Ascending aorta (tissue), 2 donors: ENCODE measurements around the gene CD53. TPM values are rescaled to one million over a fixed set of nuclear protein-coding genes. Genes with fewer than 3 reads are reported as not detected.

ENCODE experiments used
- DNase-seq, 2 donors: peaks; one replicate each; pipeline ENCODE4 v3.0.0-alpha.2; 2019; ENCODE audit warnings: low spot score in 2 of 2
- H3K27ac ChIP-seq, 2 donors: fragments of 200-600 bp; sonication (generic); one replicate each; pipeline ENCODE4 v1.5.1; 2016 to 2017; ENCODE audit warnings: mild to moderate bottlenecking in 1 of 2
- H3K27me3 ChIP-seq: fragments of 200-600 bp; sonication (generic); one replicate; pipeline ENCODE4 v1.5.1; 2017
- H3K36me3 ChIP-seq, 2 donors: fragments of 200-600 bp; sonication (generic); one replicate each; pipeline ENCODE4 v1.5.1; 2016
- H3K4me1 ChIP-seq, 2 donors: fragments of 200-600 bp; sonication (generic); one replicate each; pipeline ENCODE4 v1.5.1; 2016 to 2017; ENCODE audit warnings: mild to moderate bottlenecking in 1 of 2
- H3K4me3 ChIP-seq, 2 donors: fragments of 200-600 bp; sonication (generic); one replicate each; pipeline ENCODE4 v1.5.1; 2016 to 2017; ENCODE audit warnings: mild to moderate bottlenecking in 1 of 2
- H3K9me3 ChIP-seq, 2 donors: fragments of 200-600 bp; sonication (generic); one replicate each; pipeline ENCODE4 v1.5.1; 2016
- intact Hi-C: fragments of 100-400 bp; cut with DNase I; formaldehyde crosslinking; loops from one replicate; pipeline ENCODE4 v1.15.1; 2023
- total RNA-seq: library from RNA; depleted of rRNA; stranded (reverse); fragments of >200 nt; gene quantifications from one replicate; pipeline ENCODE4 v1.1.0, GENCODE V29; 2016
- TF ChIP-seq, protein P1 (sequence below), 3 experiments: fragments of 200-600 bp in 2 of 3; fragments of 450-650 bp in 1 of 3; sonication (generic) in 2 of 3; IDR thresholded peaks; one replicate each; pipeline ENCODE4 v1.5.1; 2016 to 2019; ENCODE audit warnings: antibody characterized with exemption in 3 of 3, mild to moderate bottlenecking in 1 of 3, moderate library complexity in 1 of 3

The CD53 gene
- total RNA-seq, 1 donor from 2014 or later: 18.7 TPM

DNA sequence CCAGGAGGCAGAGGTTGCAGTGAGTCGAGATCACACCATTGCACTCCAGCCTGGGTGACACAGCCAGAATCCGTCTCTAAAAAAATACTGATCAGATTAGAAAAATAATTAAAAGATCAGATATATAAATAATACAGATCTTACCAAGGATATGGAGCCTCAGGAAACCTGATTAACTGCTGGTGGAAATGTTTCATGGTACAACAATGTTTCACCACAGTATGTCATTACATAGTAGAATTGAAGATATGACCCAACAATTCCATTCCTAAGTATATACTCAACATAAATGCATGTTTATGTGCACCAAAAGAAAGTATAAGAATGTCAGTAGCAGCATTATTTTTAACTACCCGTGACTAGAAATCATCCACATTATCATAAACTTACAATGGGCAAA, 41.7 kb downstream of the CD53 start:
- TF ChIP-seq, protein P1, sequence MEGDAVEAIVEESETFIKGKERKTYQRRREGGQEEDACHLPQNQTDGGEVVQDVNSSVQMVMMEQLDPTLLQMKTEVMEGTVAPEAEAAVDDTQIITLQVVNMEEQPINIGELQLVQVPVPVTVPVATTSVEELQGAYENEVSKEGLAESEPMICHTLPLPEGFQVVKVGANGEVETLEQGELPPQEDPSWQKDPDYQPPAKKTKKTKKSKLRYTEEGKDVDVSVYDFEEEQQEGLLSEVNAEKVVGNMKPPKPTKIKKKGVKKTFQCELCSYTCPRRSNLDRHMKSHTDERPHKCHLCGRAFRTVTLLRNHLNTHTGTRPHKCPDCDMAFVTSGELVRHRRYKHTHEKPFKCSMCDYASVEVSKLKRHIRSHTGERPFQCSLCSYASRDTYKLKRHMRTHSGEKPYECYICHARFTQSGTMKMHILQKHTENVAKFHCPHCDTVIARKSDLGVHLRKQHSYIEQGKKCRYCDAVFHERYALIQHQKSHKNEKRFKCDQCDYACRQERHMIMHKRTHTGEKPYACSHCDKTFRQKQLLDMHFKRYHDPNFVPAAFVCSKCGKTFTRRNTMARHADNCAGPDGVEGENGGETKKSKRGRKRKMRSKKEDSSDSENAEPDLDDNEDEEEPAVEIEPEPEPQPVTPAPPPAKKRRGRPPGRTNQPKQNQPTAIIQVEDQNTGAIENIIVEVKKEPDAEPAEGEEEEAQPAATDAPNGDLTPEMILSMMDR (IDR thresholded peaks at IDR 0.05): no peak
- no peaks in the 10 kb centered on the region for H3K36me3 ChIP-seq
- H3K4me3 ChIP-seq: no peak overlapping the region
- peaks cover 0 to 20% of the 10 kb centered on the region in 2 donors for H3K9me3 ChIP-seq
- H3K27me3 ChIP-seq: no peaks in the 10 kb centered on the region
- DNase-seq: no peak
- intact Hi-C loops: no loop called here
- no peaks in the 10 kb centered on the region for H3K4me1 ChIP-seq
- no peak overlapping the region for H3K27ac ChIP-seq

DNA sequence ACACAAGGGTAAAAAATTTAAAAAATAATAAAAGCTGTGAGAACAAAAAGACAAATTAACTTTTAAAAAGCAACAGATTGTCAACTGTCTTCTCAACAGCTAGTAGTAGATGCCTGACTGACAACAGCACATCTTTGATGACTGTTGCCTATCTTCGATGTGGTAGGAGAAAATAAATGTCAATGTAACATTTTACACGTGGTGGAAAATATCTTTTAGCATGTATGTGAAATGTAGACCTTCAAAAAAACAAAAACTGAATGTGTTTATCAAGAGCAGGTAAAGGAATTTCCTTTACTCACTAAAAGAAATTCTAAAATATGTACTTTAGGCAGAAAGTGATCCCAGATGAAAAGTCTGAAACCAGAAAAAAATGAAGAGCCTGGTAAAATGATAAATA, 42.9 kb downstream of the CD53 start:
- intact Hi-C loops: no loop called here

DNA sequence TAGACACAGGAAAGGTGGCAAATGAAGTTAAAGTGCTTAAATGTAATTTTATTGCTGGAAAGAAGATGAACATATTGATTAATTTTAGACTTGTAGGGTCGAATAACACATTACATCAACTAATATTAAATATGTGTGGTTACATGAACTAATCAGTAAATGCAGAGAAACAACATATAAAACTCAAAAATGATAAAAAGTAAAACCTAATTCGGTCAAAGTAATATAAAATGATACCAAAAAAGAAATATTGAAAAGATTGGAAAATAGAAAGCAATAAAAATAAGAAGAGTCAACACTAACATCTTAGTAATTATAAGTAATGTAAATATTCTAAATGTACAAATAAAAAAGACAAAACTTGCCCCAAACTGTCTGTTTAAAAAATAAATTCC, 43.3 kb downstream of the CD53 start:
- Histone ChIP-seq H3K4me1 (no peaks in the 10 kb centered on the region), H3K4me3 (no peak overlapping the region), H3K27ac (no peak overlapping the region), H3K27me3 (no peaks in the 10 kb centered on the region), H3K36me3 (no peaks in the 10 kb centered on the region), H3K9me3 (peaks cover 0 to 20% of the 10 kb centered on the region in 2 donors)
- TF ChIP-seq, protein P1 (IDR thresholded peaks at IDR 0.05): no peak
- no peak for DNase-seq
- intact Hi-C loops: no loop called here

More for the DNA sequence above, 42.9 kb downstream of the CD53 start:
- Histone ChIP-seq H3K4me3 (no peak overlapping the region), H3K4me1 (no peaks in the 10 kb centered on the region), H3K27ac (no peak overlapping the region), H3K27me3 (no peaks in the 10 kb centered on the region), H3K36me3 (no peaks in the 10 kb centered on the region), H3K9me3 (peaks cover 0 to 20% of the 10 kb centered on the region in 2 donors)
- TF ChIP-seq, protein P1 (IDR thresholded peaks at IDR 0.05): no peak
- DNase-seq: no peak

DNA sequence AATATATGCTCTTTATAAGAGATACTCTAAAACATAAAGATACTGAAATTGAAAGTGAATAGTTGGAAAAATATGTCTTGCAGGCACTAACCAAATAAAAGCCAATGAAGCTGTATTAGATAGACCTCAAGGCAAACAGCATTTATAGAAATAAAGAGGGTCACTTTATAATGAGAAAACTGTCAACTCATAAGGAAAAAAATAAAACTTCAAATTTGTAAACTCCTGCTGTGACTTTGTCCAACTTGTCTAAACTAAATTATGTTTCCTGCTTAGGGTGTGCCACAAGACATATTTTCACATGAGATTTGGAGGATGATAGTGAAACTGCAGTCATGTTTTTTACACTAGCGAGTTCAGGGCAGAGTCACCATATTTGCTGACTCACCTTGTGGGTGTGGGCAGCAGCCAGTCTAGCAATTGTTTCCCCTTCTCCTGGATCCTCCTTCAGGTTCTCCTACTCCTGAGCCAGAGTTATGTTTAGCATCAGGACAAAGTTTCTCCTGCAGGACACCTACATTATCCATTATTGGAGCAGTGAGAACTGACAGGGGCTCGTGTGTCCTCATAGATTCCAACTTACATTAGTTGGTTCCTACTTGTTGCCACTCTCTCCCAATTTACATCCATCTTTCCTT, 43.8 kb downstream of the CD53 start:
- H3K4me1 ChIP-seq: no peaks in the 10 kb centered on the region
- no peak overlapping the region for H3K27ac ChIP-seq
- intact Hi-C loops: no loop called here
- TF ChIP-seq, protein P1 (IDR thresholded peaks at IDR 0.05): no peak
- no peaks in the 10 kb centered on the region for H3K27me3 ChIP-seq
- H3K9me3 ChIP-seq: peaks cover 0 to 20% of the 10 kb centered on the region in 2 donors
- no peaks in the 10 kb centered on the region for H3K36me3 ChIP-seq
- no peak overlapping the region for H3K4me3 ChIP-seq
- DNase-seq: no peak

GRCh38 chr1:110918016-110918415, 45.1 kb downstream of the CD53 start:
- Histone ChIP-seq H3K9me3 (peaks cover 0 to 11% of the 10 kb centered on the region in 2 donors), H3K4me3 (no peak overlapping the region), H3K27ac (no peak overlapping the region), H3K27me3 (no peaks in the 10 kb centered on the region), H3K36me3 (no peaks in the 10 kb centered on the region), H3K4me1 (no peaks in the 10 kb centered on the region)
- TF ChIP-seq, protein P1 (IDR thresholded peaks at IDR 0.05): no peak
- intact Hi-C loops: no loop called here
- DNase-seq: no peak

DNA sequence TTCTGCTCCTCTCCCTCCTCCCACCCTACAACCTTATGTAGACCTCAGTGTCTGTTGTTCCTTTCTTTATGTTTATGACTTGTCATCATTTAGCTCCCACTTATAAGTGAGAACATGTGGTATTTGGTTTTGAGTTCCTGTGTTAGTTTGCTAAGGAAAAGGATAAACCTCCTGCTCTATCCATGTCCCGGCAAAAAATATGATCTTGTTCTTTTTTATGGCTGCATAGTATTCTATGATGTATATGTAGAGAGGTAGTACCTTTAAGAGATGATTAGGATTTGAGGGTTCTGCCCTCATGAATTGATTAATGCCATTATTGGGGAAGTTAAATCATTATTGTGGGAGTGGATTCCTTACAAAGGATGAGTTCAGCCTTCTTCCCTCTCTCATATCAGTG, 49.0 kb downstream of the CD53 start:
- no peak for DNase-seq
- Histone ChIP-seq H3K27ac (no peak overlapping the region), H3K36me3 (no peaks in the 10 kb centered on the region), H3K4me3 (no peak overlapping the region), H3K27me3 (no peaks in the 10 kb centered on the region), H3K4me1 (no peaks in the 10 kb centered on the region), H3K9me3 (no peaks in the 10 kb centered on the region)
- intact Hi-C loops: no loop called here
- TF ChIP-seq, protein P1 (IDR thresholded peaks at IDR 0.05): no peak
